GM19328 (cell line): ENCODE measurements around the gene ACSBG1.

Experiments
- ATAC-seq: cut with Tn5 transposase; IDR thresholded peaks from one replicate; pipeline ENCODE4 v1.9.1; 2021; ENCODE audit warnings: mild to moderate bottlenecking, moderate library complexity; ENCODE audit not compliant: unreplicated experiment

The ACSBG1 gene

GRCh38 chr15:78204351-78205309, 29.7 kb downstream of the ACSBG1 start:
- no peak for ATAC-seq

- ATAC-seq, result no peak
These were observed 30.8 kb downstream of the ACSBG1 start for GRCh38 chr15:78203346-78204225.

GRCh38 chr15:78201281-78202190, 32.8 kb downstream of the ACSBG1 start:
- no peak for ATAC-seq

GRCh38 chr15:78200276-78200930, 34.0 kb downstream of the ACSBG1 start:
- ATAC-seq, result no peak

GRCh38 chr15:78197632-78198031, 36.7 kb downstream of the ACSBG1 start:
- ATAC-seq, result no peak

GRCh38 chr15:78195735-78196201, 38.6 kb downstream of the ACSBG1 start:
- no peak for ATAC-seq

DNA sequence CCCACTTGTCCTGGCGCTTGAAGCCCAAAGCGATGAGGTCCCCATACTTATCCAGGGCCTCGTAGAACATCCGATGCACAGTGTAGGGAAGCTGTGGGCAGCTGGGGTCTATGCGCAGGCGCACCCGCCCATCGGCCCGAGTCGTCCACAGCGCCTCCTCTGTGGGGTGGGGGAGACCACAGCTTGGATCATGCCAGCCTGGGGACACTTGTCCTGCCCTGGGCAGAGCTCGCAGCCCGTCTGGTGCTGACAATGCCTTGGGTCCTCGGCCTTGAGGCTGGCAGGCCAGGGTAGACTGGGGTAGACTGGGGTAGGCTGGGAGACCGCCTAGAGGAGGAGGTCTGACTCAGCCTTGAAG, 39.8 kb downstream of the ACSBG1 start:
- ATAC-seq, result no peak

GRCh38 chr15:78193731-78194567, 40.4 kb downstream of the ACSBG1 start:
- ATAC-seq, result no peak

GRCh38 chr15:78192826-78193594, 41.4 kb downstream of the ACSBG1 start:
- no peak for ATAC-seq

- no peak for ATAC-seq
These were observed 51.5 kb downstream of the ACSBG1 start for GRCh38 chr15:78182821-78183220.

- ATAC-seq, result no peak
These were observed 52.0 kb downstream of the ACSBG1 start for GRCh38 chr15:78182336-78182700.

GRCh38 chr15:78179906-78180305, 54.5 kb downstream of the ACSBG1 start:
- ATAC-seq, result no peak

DNA sequence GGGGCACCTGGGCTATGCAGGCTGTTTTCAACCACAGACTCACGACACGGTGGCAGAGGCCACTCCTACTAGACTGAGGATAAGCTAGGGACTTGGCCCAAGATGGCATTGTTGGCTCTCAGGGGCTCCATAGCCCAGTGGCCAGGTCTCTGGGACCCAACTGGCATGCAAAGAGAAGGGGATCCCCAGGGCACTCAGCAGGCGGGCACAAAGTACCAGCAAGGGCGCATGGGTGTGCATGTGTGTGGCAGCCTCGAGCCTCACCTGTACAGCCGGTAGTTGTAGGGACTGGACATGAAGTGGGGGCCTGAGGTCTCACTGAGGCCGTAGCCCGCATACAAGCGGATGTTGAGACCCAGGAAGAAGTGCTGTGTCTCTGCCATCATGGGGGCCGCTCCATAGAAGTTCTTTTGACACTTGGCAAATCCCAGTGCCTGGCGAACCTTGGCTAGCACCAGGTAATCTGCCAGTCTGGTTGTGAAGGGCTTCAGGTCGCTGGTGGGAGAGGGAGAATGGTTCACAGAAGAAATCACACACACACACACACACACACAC, 55.0 kb downstream of the ACSBG1 start:
- ATAC-seq, result no peak

- ATAC-seq, result no peak
These were observed 56.3 kb downstream of the ACSBG1 start for GRCh38 chr15:78178064-78178463.

DNA sequence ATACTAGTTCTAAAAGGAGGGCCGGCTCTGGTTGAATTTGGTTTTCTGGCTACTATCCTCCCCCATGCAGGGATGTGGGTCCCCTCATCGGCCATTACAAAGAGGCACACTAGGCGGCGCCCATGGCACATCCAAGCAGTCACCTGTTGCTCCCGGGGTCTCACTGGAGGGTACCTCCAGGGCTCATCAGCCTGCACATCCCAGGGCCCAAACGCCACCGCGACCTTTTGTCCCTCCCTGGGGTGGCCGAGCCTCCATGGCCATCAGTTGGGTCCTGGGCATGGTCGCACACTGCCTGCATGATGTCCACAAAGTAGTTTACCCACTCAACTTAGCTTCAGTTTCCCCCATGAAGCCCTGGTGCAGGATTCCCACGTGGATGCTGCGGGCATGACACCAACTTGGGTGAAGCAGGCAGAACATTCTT, 56.9 kb downstream of the ACSBG1 start:
- no peak for ATAC-seq

DNA sequence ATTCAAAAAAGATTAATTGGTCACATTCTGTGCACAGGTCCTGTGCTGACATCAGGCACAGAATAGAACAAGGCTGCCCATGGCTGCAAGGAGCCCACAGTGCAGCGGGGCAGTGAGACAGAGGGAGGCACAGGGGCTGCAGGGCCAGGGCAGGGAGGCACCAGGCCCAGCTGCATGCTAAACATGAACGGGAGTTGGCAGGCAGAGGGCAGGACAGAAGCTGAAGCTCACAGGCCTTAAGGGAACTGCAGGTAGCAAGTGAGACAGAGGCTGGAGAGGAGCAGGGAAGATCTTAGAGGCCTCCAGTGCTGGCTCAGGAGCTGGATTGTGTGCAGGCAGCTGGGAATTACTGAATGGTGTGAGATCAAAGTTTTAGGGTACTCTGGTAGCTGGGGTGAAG, 59.0 kb downstream of the ACSBG1 start:
- ATAC-seq, result no peak

- no peak for ATAC-seq
These were observed 60.0 kb downstream of the ACSBG1 start for GRCh38 chr15:78174401-78174800.

- no peak for ATAC-seq
These were observed 62.4 kb downstream of the ACSBG1 start for GRCh38 chr15:78171864-78172472.
